ENCODE measurements around the gene TMEM119.

TMEM119 gene

DNA sequence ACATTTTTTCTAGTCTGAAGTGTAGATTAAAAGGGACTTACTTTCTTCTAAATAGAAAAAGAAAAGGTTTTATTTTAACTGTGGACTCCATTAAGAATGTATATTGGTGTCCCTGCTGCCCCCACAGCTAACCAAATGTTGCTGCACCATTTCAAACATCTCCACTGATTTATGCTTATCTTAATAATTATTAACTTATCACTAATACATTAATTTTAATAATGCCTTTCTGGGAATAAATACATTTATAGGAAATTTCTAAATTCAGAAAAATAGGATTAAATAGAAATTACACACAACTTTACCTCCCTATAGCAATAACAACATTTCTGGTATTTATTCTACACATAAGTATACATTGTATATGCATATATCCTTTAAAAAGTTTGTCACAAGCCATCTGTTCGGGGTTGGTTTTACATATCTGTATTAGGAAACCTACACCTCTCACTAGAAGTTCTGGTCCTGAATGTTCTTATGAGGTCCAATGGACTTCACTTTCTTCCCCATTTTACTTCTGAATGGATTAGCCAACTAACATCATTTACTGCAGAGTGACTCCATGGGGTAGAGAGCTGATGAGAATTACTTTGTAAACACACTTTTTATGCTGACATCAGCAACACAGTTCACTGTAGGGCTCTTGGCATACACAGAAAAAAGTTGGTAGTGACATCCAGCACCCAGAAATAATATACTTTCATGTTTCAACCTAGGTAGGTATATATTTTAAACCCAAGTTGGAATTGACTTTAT lies 45.2 kb upstream of the TMEM119 start:
- no peak for DNase-seq (ENCODE audit: low spot score)
- in situ Hi-C loops (cut with MboI; ENCODE audit: low pct_unique_long_range_greater_than_20kb, low sequenced_read_pairs, unreplicated experiment) = no loop called here
- TF ChIP-seq, protein P1, sequence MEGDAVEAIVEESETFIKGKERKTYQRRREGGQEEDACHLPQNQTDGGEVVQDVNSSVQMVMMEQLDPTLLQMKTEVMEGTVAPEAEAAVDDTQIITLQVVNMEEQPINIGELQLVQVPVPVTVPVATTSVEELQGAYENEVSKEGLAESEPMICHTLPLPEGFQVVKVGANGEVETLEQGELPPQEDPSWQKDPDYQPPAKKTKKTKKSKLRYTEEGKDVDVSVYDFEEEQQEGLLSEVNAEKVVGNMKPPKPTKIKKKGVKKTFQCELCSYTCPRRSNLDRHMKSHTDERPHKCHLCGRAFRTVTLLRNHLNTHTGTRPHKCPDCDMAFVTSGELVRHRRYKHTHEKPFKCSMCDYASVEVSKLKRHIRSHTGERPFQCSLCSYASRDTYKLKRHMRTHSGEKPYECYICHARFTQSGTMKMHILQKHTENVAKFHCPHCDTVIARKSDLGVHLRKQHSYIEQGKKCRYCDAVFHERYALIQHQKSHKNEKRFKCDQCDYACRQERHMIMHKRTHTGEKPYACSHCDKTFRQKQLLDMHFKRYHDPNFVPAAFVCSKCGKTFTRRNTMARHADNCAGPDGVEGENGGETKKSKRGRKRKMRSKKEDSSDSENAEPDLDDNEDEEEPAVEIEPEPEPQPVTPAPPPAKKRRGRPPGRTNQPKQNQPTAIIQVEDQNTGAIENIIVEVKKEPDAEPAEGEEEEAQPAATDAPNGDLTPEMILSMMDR (IDR thresholded peaks at IDR 0.05; ENCODE audit: extremely low read depth, insufficient read depth, missing control alignments) = no peak

DNA sequence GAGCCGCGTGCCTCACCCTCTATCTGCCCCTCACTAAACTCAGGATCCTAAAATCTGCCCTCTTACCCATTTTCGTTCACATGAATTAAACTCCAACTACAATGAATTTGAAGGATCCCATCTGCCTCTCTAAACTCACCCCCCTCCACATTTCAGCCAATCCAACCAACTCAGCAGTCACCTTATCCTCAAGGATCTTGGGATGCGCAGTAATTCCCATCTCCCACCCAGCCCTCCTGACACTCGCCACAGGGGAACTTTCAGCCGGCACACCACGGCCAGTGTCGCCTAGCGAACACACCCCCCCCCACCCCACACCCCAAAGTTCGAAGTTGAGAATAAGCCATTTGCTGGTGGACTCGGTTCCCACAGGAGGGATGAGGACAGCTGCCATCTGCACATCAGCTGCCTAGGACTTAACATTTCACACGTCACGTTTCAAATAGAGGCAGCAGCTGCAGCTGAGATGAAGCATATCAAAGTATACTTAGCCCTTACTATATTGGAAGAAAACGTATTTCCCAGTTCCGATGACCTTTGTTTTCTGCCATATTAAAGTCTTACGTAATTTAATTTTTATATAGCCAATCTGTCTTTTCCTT lies 44.5 kb upstream of the TMEM119 start:
- in situ Hi-C loops (cut with MboI; ENCODE audit: low pct_unique_long_range_greater_than_20kb, low sequenced_read_pairs, unreplicated experiment) = no loop called here
- TF ChIP-seq, protein P1 (IDR thresholded peaks at IDR 0.05; ENCODE audit: extremely low read depth, insufficient read depth, missing control alignments) = no peak
- DNase-seq (ENCODE audit: low spot score) = no peak

DNA sequence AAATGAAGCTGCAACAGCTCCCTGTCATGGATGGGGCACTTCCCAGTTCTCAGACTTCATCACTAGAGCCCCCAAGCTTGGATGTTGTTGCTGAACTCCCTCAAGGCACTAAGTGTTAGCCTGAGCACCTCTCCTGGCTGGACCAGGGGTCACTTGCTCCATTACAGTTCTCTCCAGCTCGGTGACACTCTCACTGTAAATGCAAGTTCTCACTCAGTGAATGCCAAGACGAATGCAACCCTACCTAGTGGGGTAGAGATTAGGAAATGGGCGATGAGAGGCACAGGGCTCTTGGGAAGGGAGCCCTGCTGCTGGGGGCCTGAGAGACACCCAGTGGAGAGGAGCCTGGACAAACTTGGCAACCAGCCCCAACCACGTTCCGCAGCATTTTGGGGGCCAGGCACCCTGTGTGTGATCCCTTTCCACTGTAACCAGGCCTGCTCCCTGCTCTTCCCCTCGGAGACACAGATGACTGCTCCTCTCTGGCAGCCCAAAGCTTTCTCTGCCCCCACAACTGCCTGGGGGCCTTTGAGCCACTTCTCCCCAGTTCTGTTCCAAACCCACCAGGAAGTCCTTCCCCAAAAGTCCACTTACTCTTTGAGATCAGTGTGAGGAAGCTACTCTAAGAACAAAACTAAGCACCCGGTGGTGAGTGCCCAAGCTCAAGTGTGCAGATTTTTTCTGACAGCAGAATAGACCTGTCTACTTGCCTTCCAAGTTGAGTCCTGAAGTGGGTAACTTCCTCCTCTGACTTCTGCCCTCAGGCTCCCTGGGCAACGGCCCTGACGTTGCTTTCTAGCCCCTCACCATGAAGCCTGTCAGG lies 43.8 kb upstream of the TMEM119 start:
- in situ Hi-C loops (cut with MboI; ENCODE audit: low pct_unique_long_range_greater_than_20kb, low sequenced_read_pairs, unreplicated experiment) = no loop called here
- DNase-seq (ENCODE audit: low spot score) = no peak

DNA sequence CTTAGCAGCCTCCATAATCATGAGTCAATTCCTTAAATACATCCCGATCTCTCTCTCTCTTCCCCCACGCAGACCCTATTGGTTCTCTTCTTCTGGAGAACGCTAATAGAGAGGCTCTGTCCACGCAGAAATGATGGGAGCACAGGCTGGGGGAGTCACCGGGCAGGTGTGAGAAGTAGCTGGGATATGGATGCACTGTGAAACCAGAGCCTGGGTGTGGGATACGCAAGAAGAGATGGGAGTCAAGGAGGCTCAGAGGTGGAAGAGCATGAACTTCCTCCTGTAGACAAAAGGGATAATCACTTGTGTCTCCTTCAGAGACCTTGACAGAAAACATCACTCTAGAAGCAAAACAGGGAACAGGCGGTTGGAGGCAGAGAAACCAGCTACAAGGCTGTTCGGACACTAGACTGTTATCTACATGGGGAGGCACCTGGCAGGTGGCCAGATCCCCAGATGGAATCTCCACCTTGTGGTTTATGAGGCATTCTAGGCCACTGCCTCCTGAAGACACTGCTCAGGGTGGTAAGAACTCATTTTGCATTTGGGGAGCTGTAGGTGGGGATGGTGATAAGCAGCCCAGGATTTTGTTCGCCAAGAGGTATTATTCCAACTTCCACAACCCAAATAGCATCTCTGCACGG lies 43.0 kb upstream of the TMEM119 start:
- in situ Hi-C loops (cut with MboI; ENCODE audit: low pct_unique_long_range_greater_than_20kb, low sequenced_read_pairs, unreplicated experiment) = no loop called here
- DNase-seq (ENCODE audit: low spot score) = no peak
- TF ChIP-seq, protein P1 (IDR thresholded peaks at IDR 0.05; ENCODE audit: extremely low read depth, insufficient read depth, missing control alignments) = no peak

More for the DNA sequence above, 43.8 kb upstream of the TMEM119 start:
- TF ChIP-seq, protein P1 (IDR thresholded peaks at IDR 0.05; ENCODE audit: extremely low read depth, insufficient read depth, missing control alignments) = no peak

DNA sequence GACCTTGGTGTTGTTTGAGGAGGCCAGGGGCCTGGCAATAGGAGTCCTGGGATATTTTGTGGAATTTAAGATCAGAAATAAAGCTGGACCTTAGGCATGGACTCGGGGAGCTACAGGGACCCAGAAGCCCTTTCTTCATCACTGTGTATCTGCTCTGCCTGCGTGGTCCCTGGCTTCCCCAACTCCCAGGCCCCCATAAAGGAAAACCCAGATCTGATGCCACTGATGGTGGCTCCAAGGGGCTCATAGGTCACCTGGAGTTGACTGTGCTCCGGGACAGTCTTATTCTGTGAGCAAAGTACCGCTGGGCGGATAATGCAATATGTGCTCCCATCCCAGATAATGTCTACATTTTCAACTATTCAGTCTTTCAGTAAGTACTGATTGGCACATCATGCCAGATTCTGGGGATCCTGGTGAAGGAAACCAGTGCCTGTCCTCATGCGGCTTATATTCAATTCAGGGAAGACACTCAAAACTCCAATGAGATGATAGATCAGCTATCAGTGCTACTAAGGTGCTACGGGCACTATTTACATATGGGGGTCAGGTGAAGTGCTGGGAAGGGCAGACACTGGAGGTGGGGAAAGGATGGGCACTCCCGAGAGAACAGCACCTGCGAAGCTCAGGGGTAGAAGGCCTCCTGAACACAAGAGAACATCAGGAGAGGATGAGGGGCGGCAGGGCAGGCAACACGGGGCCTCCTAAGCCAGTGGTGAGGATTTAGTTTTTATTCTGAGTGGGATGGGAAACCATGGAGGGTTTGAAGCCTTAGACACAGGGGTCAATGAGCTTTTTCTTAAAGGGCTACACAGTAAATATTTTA lies 41.3 kb upstream of the TMEM119 start:
- TF ChIP-seq, protein P1 (IDR thresholded peaks at IDR 0.05; ENCODE audit: extremely low read depth, insufficient read depth, missing control alignments) = no peak
- no peak for DNase-seq (ENCODE audit: low spot score)
- in situ Hi-C loops (cut with MboI; ENCODE audit: low pct_unique_long_range_greater_than_20kb, low sequenced_read_pairs, unreplicated experiment) = no loop called here

Measured in GM13977 (cell line).